Mesendoderm (in vitro differentiated cells): ENCODE measurements around the gene TKT.

Experiments
- DNase-seq: peaks from one replicate; pipeline ENCODE4 v3.0.0; 2013
- H2AK5ac ChIP-seq: 2 replicates; pipeline ENCODE4 v1.6.1; 2013; ENCODE audit warnings: low read length, inconsistent platforms
- H2BK120ac ChIP-seq: 2 replicates; pipeline ENCODE4 v1.6.1; 2013; ENCODE audit warnings: low read depth, mild to moderate bottlenecking, low read length, moderate library complexity, mixed read lengths
- H2BK15ac ChIP-seq: replicated peaks from 2 replicates; pipeline ENCODE4 v1.6.1; 2013; ENCODE audit warnings: low read depth, mild to moderate bottlenecking, moderate library complexity
- H2BK5ac ChIP-seq: 2 replicates; pipeline ENCODE4 v1.6.1; 2013; ENCODE audit warnings: low read length, inconsistent platforms
- H3K18ac ChIP-seq: 2 replicates; pipeline ENCODE4 v1.6.1; 2013; ENCODE audit warnings: mild to moderate bottlenecking, low read length, mixed read lengths
- H3K23ac ChIP-seq: one replicate; pipeline ENCODE4 v1.6.1; 2013; ENCODE audit warnings: low read length
- H3K27ac ChIP-seq: 2 replicates; pipeline ENCODE4 v1.5.1; 2013; ENCODE audit warnings: low read depth, mild to moderate bottlenecking, inconsistent platforms, low read length, moderate library complexity
- H3K27me3 ChIP-seq: 2 replicates; pipeline ENCODE4 v1.6.1; 2013; ENCODE audit warnings: low read length, control low read depth, mild to moderate bottlenecking, inconsistent platforms; ENCODE audit not compliant: insufficient read depth, poor library complexity
- H3K36me3 ChIP-seq: 2 replicates; pipeline ENCODE4 v1.6.1; 2013; ENCODE audit warnings: low read length, inconsistent platforms; ENCODE audit not compliant: control insufficient read depth, insufficient read depth
- H3K4ac ChIP-seq: one replicate; pipeline ENCODE4 v1.6.1; 2013; ENCODE audit warnings: low read depth, mild to moderate bottlenecking, low read length, moderate library complexity
- H3K4me1 ChIP-seq: 2 replicates; pipeline ENCODE4 v1.6.1; 2013; ENCODE audit warnings: low read depth, low read length, inconsistent platforms; ENCODE audit not compliant: control insufficient read depth
- H3K4me2 ChIP-seq: 2 replicates; pipeline ENCODE4 v1.6.1; 2013; ENCODE audit warnings: low read length
- H3K4me3 ChIP-seq: 2 replicates; pipeline ENCODE4 v1.5.1; 2013; ENCODE audit warnings: mild to moderate bottlenecking, low read length
- H3K56ac ChIP-seq: one replicate; pipeline ENCODE4 v1.6.1; 2013; ENCODE audit warnings: low read length
- H3K79me1 ChIP-seq: 2 replicates; pipeline ENCODE4 v1.6.1; 2013; ENCODE audit warnings: low read length, inconsistent platforms
- H3K79me2 ChIP-seq: 2 replicates; pipeline ENCODE4 v1.6.1; 2013; ENCODE audit warnings: mild to moderate bottlenecking, low read length; ENCODE audit not compliant: control insufficient read depth, insufficient read depth
- H3K9ac ChIP-seq: 2 replicates; pipeline ENCODE4 v1.6.1; 2013; ENCODE audit warnings: low read length, inconsistent platforms
- H4K5ac ChIP-seq: one replicate; pipeline ENCODE4 v1.6.1; 2013; ENCODE audit warnings: low read length
- H4K8ac ChIP-seq: one replicate; pipeline ENCODE4 v1.6.1; 2013; ENCODE audit warnings: low read depth, mild to moderate bottlenecking, control low read depth, low read length, moderate library complexity
- WGBS: extraction: QIAGEN DNeasy Blood & Tissue Kit; methylation state at CpG from one replicate; pipeline ENCODE4 v1.1.7; 2013; ENCODE audit warnings: low lambda C conversion rate, missing lambda C conversion rate; ENCODE audit not compliant: insufficient coverage; ENCODE audit errors: extremely low coverage; 5-methylcytosine and 5-hydroxymethylcytosine counted together

The TKT gene

DNA sequence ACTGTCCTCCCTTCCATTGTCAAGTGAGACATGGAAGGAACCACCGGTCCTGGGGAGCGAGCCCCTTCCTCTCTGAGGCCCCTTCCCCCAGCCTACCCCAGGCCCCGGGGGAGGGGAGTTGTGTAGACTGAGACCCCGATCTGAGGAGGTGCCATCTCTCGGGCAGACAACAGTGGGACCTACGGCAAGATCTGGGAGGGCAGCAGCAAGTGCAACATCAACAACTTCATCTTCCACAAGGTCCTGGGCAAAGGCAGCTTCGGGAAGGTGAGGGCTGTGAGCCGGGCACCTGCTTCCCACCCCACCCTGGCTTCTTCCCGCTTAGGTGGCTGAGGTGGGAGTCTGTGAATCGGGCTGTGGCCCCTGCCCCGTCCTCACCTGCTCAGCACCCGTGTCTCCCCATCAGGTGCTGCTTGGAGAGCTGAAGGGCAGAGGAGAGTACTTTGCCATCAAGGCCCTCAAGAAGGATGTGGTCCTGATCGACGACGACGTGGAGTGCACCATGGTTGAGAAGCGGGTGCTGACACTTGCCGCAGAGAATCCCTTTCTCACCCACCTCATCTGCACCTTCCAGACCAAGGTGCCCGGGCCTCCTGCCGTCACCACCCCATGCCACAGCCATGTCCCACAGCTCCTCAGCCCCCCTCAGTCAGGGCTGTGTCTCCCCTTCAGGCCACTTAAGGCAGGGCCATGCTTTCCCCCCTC, 69.9 kb downstream of the TKT start:
- Histone ChIP-seq H3K79me1 (no peaks in the 10 kb centered on the region), H2AK5ac (no peak overlapping the region), H2BK120ac (no peak overlapping the region), H3K27me3 (no peaks in the 10 kb centered on the region), H3K4me2 (no peak overlapping the region), H2BK5ac (no peak overlapping the region), H3K9ac (no peak overlapping the region), H4K5ac (no peak overlapping the region), H3K36me3 (peaks cover 7% of the 10 kb centered on the region), H3K27ac (no peak overlapping the region), H2BK15ac (no peak overlapping the region), H4K8ac (no peak overlapping the region), H3K23ac (no peak overlapping the region), H3K4me3 (no peak overlapping the region), H3K4me1 (no peaks in the 10 kb centered on the region), H3K18ac (no peak overlapping the region), H3K4ac (no peak overlapping the region), H3K79me2 (no peaks in the 10 kb centered on the region), H3K56ac (no peak overlapping the region)
- DNase-seq, result no peak
- WGBS, result no CpG with 5 or more reads among the region's 20 CpGs

DNA sequence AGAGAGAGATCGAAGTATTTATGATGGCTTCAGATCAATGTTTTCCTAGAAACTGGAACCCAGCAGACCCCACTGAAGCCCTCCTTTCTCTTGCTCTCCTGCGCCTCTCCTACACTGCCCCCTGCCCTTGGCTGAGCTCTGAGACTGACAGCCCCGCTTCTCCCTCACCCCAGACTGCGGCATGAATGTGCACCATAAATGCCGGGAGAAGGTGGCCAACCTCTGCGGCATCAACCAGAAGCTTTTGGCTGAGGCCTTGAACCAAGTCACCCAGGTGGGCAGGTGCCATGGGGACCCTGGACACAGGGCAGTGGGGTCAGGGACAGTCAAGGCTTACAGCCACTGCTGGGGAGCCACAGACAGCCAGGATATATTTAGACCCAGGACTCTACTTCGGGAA, 71.1 kb downstream of the TKT start:
- H4K8ac ChIP-seq, result no peak overlapping the region
- H3K4ac ChIP-seq, result no peak overlapping the region
- no peak overlapping the region for H3K4me2 ChIP-seq
- H2BK5ac ChIP-seq, result no peak overlapping the region
- H3K27me3 ChIP-seq, result no peaks in the 10 kb centered on the region
- H3K18ac ChIP-seq, result no peak overlapping the region
- H2AK5ac ChIP-seq, result no peak overlapping the region
- H3K56ac ChIP-seq, result no peak overlapping the region
- H3K79me2 ChIP-seq, result no peaks in the 10 kb centered on the region
- H3K36me3 ChIP-seq, result peaks cover 4% of the 10 kb centered on the region
- WGBS, result no CpG with 5 or more reads among the region's 7 CpGs
- no peak overlapping the region for H3K23ac ChIP-seq
- no peak overlapping the region for H3K9ac ChIP-seq
- H3K4me1 ChIP-seq, result no peaks in the 10 kb centered on the region
- no peak overlapping the region for H4K5ac ChIP-seq
- H3K79me1 ChIP-seq, result no peaks in the 10 kb centered on the region
- no peak overlapping the region for H3K27ac ChIP-seq
- H2BK120ac ChIP-seq, result no peak overlapping the region
- DNase-seq, result no peak
- H2BK15ac ChIP-seq, result no peak overlapping the region
- H3K4me3 ChIP-seq, result no peak overlapping the region

DNA sequence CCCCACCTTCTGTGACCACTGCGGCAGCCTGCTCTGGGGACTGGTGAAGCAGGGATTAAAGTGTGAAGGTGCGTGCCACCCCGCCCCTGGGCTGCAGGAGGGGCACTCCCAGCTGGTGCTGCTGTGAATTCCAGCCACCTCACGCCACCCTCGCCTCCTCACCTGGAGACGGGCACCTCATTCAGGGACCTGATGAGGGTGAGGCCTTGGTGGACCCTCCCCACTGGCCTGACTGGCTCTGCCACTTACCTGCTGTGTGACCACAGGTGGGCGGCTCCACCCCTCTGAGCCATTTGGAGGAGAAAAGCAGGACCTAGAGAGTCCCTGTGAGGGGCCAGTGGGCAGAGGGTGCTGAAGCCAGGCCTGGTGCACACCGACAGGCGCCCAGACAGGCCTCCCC, 72.3 kb downstream of the TKT start:
- Histone ChIP-seq H2AK5ac (no peak overlapping the region), H3K36me3 (peaks cover 4% of the 10 kb centered on the region), H3K4me3 (no peak overlapping the region), H3K79me2 (no peaks in the 10 kb centered on the region), H3K4me2 (no peak overlapping the region), H4K5ac (no peak overlapping the region), H3K56ac (no peak overlapping the region), H3K23ac (no peak overlapping the region), H3K4ac (no peak overlapping the region), H4K8ac (no peak overlapping the region), H3K9ac (no peak overlapping the region), H2BK120ac (no peak overlapping the region), H3K18ac (no peak overlapping the region), H3K27me3 (no peaks in the 10 kb centered on the region), H3K4me1 (no peaks in the 10 kb centered on the region), H2BK15ac (no peak overlapping the region), H3K27ac (no peak overlapping the region), H3K79me1 (no peaks in the 10 kb centered on the region), H2BK5ac (no peak overlapping the region)
- WGBS, result no CpG with 5 or more reads among the region's 9 CpGs
- DNase-seq, result no peak

DNA sequence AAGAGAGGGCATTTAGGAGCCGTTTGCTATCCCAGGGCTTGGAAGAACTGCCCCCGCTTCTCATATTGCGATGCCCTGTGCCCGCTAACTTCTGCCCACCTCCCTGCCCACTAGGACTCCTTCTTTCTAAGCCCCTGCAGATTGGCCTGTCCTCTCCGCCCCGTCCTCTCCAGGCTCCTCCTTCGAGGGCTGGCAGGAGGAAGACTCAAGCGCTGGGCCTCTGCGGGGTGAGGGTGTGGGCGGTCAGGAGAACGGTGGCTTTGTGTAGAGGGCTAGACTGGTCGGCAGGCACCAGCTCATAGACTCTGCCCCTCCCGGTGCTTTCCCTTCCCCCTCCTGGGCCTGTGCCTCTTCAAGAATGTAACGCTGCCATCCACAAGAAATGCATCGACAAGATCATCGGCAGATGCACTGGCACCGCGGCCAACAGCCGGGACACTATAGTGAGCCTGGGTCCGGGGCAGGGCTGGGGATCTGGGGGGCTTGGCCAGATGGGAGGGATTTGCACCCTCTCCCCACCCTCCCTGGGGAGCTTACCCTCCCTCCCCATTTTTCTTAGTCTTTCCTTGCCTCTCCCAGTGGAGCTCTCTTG, 73.0 kb downstream of the TKT start:
- Histone ChIP-seq H3K4ac (no peak overlapping the region), H2BK15ac (no peak overlapping the region)
- no CpG with 5 or more reads among the region's 20 CpGs for WGBS

DNA sequence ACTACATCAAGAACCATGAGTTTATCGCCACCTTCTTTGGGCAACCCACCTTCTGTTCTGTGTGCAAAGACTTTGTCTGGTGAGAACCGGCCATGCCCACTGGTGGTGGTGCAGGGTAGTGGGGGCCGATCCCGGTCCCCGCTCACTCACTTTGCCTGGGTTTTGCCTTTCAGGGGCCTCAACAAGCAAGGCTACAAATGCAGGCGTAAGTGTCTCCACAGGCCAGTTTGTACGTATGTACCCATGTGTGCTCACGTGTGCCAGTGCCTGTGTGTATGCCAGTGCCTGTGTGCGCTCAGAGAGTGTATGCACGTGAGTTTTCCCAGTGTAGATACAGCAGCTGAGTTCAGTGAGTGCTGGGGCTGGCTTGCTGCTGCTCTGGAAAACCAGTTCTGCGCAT, 74.3 kb downstream of the TKT start:
- Histone ChIP-seq H3K9ac (no peak overlapping the region), H3K23ac (no peak overlapping the region), H3K79me2 (no peaks in the 10 kb centered on the region), H2BK5ac (no peak overlapping the region), H3K56ac (no peak overlapping the region), H3K4me3 (no peak overlapping the region), H3K18ac (no peak overlapping the region), H4K5ac (no peak overlapping the region), H2AK5ac (no peak overlapping the region), H3K4ac (no peak overlapping the region), H3K4me2 (no peak overlapping the region), H3K36me3 (peaks cover 4% of the 10 kb centered on the region), H4K8ac (no peak overlapping the region), H3K79me1 (no peaks in the 10 kb centered on the region), H3K27ac (no peak overlapping the region), H3K4me1 (no peaks in the 10 kb centered on the region), H3K27me3 (no peaks in the 10 kb centered on the region), H2BK120ac (no peak overlapping the region), H2BK15ac (no peak overlapping the region)
- WGBS, result no CpG with 5 or more reads among the region's 11 CpGs
- no peak for DNase-seq

More for the DNA sequence above, 73.0 kb downstream of the TKT start:
- Histone ChIP-seq H4K5ac (no peak overlapping the region), H3K27ac (no peak overlapping the region), H2BK5ac (no peak overlapping the region), H2BK120ac (no peak overlapping the region), H3K4me2 (no peak overlapping the region), H3K36me3 (peaks cover 4% of the 10 kb centered on the region), H3K79me1 (no peaks in the 10 kb centered on the region), H3K56ac (no peak overlapping the region), H4K8ac (no peak overlapping the region), H3K27me3 (no peaks in the 10 kb centered on the region), H3K79me2 (no peaks in the 10 kb centered on the region), H3K4me3 (no peak overlapping the region), H3K4me1 (no peaks in the 10 kb centered on the region), H3K23ac (no peak overlapping the region), H3K18ac (no peak overlapping the region), H3K9ac (no peak overlapping the region), H2AK5ac (no peak overlapping the region)
- no peak for DNase-seq

DNA sequence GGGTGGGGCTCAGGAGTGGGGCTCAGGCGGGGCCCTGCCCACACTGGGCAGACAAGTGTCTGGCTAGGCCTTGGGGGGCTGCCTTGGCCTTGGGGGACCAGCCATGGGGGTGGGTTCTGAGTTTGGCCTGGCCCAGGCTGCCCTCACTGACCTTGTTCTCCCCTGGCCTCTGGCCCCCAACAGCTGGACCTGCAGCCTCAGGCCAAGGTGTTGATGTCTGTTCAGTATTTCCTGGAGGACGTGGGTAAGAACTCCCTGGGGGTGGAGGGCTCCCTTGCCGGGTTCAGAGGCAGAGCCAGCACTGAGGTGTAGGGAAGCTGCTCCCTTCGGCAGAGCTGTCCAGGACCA, 74.8 kb downstream of the TKT start:
- H3K4ac ChIP-seq, result no peak overlapping the region
- no CpG with 5 or more reads among the region's 4 CpGs for WGBS
- H3K27ac ChIP-seq, result no peak overlapping the region
- no peak overlapping the region for H3K18ac ChIP-seq
- no peaks in the 10 kb centered on the region for H3K27me3 ChIP-seq
- peaks cover 4% of the 10 kb centered on the region for H3K36me3 ChIP-seq
- H3K79me2 ChIP-seq, result no peaks in the 10 kb centered on the region
- no peak overlapping the region for H2BK15ac ChIP-seq
- no peak for DNase-seq
- H4K5ac ChIP-seq, result no peak overlapping the region
- H2AK5ac ChIP-seq, result no peak overlapping the region
- H3K4me2 ChIP-seq, result no peak overlapping the region
- H3K4me1 ChIP-seq, result no peaks in the 10 kb centered on the region
- H2BK5ac ChIP-seq, result no peak overlapping the region
- H4K8ac ChIP-seq, result no peak overlapping the region
- H3K9ac ChIP-seq, result no peak overlapping the region
- H3K23ac ChIP-seq, result no peak overlapping the region
- H2BK120ac ChIP-seq, result no peak overlapping the region
- H3K4me3 ChIP-seq, result no peak overlapping the region
- H3K56ac ChIP-seq, result no peak overlapping the region
- H3K79me1 ChIP-seq, result no peaks in the 10 kb centered on the region
